DOHH2 (cell line): ENCODE results near the gene DMPK.

Experiments used
- CTCF ChIP-seq: fragments of 200-600 bp; sonication (generic); IDR thresholded peaks from one replicate; pipeline ENCODE4 v1.5.1; 2014; ENCODE audit warnings: antibody characterized with exemption, mild to moderate bottlenecking, low read depth, low read length; ENCODE audit not compliant: poor library complexity, severe bottlenecking
- EZH2phosphoT487 ChIP-seq: fragments of 200-600 bp; sonication (generic); IDR thresholded peaks from 2 replicates; pipeline ENCODE4 v1.6.1; 2017; ENCODE audit warnings: borderline replicate concordance, mild to moderate bottlenecking, antibody characterized with exemption, low read length, moderate library complexity, mixed read lengths

DNA sequence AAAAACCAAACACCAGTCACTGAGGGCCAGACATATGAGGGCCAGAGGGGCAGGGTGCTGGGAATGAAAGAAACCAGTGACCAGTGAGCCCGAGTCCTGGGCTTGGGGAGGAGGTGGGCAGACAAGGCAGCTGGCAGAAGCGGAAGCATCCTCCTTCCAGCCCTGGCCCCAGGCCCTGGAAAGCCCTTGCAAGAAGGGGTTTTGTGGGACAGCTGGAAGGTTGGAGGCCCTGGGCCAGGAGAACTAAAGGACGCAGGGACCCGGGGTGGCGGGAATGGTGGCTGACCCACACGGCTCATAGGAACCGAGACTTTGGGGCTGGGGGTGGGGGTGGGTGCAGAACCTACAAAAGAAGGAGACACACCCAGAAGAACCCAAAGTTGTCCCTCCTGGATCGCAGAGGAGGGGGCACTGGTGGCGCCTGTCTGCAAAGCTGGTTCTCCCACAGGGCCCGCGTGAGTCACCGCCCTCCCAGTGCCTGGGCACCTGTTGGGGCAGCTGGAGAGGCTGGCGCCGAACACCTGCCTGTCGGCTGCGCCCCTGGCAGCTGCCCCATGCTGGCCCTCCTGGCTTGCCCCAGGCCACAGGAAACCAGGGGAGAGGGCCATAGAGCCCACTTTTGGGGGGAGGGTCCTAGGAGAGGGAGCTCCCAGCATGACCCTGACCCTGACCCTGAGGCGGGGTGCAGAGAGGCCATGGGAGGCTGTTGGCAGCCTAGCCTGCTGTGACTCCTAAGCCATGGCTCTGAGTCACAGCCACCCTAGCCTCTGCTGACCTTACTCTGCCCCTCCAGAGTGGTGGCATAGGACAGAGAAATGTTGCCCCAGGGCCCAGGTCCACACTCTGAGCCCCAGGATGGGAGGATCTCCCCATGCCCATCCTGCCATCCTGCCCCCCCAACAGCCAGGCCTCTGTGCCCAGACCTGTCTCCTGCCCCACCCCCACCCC, 802 bp downstream of the DMPK start:
- TF ChIP-seq CTCF, result no peak
- no peak for TF ChIP-seq EZH2phosphoT487
